Superior temporal gyrus (tissue), 1 donor: ENCODE results near the gene CPS1.
A peak's percentile ranks its signal among the peaks of the same experiment; 100 is the strongest.

Source experiments
- DNase-seq: peaks from one replicate; pipeline ENCODE4 v3.0.0-alpha.2; 2016; ENCODE audit errors: extremely low spot score

The CPS1 gene

GRCh38 chr2:210606001-210606400 is 49.6 kb downstream of the CPS1 start:
- DNase-seq: no peak

GRCh38 chr2:210611466-210611865 is 55.1 kb downstream of the CPS1 start:
- DNase-seq: no peak

GRCh38 chr2:210616074-210616473 is 59.7 kb downstream of the CPS1 start:
- DNase-seq: no peak

DNA sequence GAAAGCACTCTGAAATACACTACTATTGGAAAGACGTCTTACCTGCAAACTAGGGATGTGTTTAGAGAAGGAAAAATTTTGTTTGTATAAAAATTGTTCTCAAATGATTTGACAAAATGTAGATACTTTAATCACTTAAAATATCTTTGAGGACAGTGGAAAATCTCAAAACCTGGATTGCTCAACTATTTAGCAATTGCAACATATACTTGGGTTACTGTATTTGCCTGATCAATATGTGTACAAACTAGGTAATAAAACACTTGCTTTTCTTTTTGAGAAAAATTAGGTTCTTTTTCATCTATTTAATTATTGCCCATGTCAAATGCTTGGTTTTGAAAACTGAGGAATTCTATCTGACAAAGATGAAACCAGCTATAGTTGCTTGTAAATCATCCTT is 60.9 kb downstream of the CPS1 start:
- no peak for DNase-seq

DNA sequence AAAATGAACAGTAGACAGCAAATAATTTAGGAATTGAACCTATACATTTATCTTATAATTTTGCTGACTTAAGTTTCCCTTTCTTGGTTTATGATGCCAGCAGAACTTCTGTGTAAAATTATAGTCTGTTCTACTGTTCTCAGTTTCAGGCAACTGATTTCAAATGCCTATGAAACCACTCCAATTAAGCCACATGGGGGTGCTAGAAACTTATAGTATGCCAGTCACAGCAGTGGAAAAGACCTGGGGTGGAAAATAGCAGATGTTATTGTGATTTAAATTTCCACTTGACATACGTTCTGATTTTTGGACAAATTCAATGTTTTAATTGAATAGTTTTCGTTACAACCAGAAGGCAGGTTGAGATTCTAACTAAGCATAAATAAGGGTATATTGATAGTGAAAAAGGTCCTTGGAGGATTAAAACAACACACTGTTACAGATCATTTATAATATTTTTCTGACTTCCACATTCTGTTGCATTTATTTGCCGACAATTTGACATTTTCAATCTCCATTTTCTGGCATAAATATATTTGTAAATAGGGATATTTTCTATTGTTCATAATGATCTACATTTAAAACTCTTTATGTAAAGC is 61.4 kb downstream of the CPS1 start:
- DNase-seq: peak; percentile 94

- DNase-seq: no peak
These were observed 64.1 kb downstream of the CPS1 start for GRCh38 chr2:210620456-210620855.

DNA sequence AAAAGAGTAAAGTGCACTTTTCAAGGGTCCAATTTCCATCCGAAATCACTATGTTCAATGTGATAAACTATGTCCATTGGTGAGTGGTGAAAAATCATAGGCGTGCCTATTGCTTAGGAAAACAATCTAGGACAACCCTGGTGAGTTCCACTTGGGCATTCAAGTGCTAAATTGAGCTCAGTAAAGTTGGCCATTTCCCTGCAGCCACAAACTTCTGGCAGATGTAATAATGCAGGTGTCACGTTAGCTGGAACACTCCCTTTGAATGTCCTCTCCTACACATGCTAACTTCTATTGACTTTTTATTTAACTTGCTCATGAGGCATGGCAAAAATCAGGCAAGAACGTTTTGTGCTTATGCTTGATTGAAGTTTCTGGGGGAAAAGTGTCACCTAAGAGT is 67.1 kb downstream of the CPS1 start:
- DNase-seq: no peak

- DNase-seq: no peak
These were observed 70.5 kb downstream of the CPS1 start for GRCh38 chr2:210626849-210627248.

- DNase-seq: peak; percentile 67
These were observed 74.6 kb downstream of the CPS1 start for GRCh38 chr2:210630873-210631560.

GRCh38 chr2:210633699-210634098 is 77.3 kb downstream of the CPS1 start:
- DNase-seq: no peak

DNA sequence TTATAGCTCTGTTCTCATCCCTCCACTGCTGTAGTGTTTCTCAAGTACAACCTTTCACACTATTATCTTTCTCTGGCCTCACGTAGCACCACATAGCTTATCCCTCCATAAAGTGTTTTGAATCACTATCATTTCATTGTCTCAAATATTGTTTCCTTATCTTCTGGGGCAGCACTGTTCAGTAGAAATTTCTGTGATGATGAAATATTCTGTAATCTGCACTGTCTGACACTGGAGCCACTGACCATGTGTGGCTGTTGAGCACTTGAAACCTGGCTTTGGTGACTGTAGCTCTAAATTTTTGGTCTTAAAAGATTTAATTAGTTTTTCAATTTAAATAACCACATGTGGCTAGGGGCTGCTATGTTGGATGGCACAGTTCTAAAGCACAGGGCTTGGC is 78.9 kb downstream of the CPS1 start:
- DNase-seq: no peak

GRCh38 chr2:210642333-210642732 is 85.9 kb downstream of the CPS1 start:
- no peak for DNase-seq

DNA sequence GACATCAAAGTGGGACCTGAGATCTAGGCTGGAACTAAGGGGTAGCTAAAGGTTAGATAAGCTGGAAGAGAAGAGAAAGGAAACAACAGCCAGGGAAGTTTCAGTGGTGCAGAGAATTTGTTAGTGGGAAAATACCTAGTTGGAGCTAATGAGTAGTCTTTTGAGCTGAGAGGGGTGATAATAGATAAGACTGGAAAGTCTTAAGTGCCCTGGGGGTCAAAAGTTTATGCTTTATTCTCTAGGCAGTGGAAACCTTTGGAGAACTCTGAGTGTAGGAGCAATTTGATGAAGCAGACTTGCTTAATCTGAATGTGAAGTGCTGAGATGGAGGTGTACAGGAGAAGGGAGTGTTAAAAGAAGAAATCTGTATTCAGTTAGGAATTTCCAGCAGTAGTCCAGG is 90.8 kb downstream of the CPS1 start:
- no peak for DNase-seq

DNA sequence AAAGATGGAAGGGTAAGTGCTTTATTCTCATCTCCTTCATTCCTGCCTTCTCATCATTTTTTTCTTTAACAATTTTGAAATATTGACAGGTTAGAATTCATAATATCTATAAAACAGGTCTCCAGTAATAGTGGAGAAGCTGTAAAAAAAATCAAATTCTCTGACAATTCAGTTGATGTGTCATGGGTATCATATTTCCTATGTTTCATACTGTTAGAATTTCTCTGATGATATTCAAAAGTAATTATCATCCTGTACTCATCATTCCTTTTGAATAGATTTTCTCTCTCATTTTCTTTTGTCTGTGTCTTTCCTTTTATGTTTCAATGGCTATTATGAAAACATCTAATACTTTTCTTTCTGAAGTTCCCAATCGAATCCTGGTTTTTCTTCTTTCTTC is 97.7 kb downstream of the CPS1 start:
- no peak for DNase-seq

GRCh38 chr2:210655229-210655975 is 99.0 kb downstream of the CPS1 start:
- no peak for DNase-seq

DNA sequence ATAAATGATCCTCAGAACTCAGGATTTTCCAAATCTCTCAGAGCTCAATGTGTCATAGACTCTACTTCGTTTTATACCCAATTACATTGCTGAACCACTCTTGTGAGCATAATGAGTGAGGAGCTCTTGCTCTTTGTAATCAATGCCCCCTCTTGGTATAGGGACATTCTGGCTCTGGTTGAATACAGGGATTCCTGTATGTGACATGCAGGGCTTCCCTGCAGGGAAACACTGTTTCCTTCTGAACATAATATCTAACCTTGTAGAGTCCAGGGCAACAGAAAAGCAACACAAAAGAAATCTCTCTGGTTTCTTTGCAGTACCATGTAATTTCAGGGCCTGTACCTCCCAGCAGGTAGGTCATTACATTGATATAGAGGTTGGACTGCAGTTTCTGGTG is 101.5 kb downstream of the CPS1 start:
- DNase-seq: no peak

DNA sequence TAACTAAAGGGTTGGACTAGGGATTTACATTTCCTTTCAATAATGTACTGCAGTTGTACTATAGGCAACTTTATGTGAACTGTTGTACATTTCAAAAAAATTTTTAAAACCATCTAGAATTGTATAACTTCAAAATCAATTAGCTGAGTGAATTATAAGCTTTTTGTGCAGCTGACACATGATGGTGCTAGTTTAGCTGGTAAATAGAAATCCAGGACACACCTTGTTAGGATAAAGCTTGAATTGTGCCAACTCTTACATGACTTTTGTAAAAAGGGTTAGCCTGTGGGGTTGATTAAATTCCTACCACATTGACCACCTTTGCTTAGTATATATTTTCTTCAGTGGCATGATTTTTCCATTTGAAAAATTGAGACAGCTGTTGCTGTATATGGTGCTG is 104.4 kb downstream of the CPS1 start:
- DNase-seq: no peak

- DNase-seq: no peak
These were observed 106.2 kb downstream of the CPS1 start for GRCh38 chr2:210662560-210662959.

GRCh38 chr2:210663631-210664089 is 107.3 kb downstream of the CPS1 start:
- DNase-seq: peak; percentile 83

DNA sequence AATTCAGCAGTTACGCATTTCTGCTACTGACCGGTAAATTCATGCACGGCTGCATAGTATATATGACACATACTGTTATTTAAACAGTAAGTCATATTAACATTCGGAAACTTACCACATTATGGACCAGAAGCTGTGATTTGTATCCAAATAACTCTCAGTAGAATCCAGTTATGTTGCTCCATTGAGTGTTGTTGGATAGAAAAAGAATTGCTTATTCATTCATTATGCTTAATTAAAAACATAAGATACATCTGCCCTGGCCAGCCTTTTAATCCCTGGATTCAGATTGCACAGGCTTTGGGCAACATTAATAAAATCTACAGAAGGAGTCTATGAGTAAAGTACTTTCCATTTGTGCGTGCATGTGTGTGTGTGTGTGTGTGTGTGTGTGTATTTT is 111.3 kb downstream of the CPS1 start:
- DNase-seq: no peak

DNA sequence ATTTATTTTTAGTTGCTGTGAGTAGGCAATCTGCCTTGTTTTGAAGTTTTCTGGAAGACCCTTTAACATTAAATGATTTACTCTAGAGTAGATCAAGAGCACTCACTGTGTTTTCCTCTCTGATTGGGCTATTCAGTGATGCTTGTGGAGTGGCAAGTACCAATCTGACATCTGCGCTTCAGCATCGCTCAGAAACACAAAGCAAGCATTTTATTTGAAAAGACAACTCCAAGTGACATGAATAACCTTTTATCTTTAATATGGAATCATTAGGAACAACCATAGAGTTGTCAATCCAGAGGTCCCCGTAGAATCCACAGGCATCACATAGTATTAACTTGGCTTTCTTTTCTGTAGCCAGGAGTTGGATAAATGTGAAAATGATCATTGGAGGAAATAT is 114.7 kb downstream of the CPS1 start:
- peak; percentile 52 for DNase-seq

DNA sequence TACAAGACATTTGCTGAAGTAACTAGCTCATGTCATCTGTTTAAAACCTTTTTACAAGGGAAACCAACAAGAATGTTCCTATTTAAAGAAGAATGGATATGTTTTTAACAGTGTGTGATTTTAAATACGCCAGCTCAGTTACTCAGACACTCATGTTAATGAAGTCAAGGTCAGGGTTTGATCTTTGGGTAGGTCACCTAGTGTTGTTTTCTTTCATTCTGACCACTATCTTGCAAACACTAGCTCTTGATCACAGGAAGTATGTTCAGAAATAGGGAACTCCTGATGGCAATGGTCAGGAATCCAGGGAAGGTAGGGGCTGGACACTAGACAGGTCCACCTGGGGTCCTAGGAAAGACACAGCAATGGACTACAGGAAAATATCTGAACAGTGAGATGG is 116.7 kb downstream of the CPS1 start:
- no peak for DNase-seq

GRCh38 chr2:210676067-210676466 is 119.7 kb downstream of the CPS1 start:
- DNase-seq: no peak
